GM19372 (cell line): ENCODE data around the gene PTPN1.

Experiments
- ATAC-seq: cut with Tn5 transposase; IDR thresholded peaks from one replicate; pipeline ENCODE4 v1.9.1; 2021; ENCODE audit warnings: mild to moderate bottlenecking, low read depth, moderate library complexity; ENCODE audit not compliant: unreplicated experiment

PTPN1 gene

DNA sequence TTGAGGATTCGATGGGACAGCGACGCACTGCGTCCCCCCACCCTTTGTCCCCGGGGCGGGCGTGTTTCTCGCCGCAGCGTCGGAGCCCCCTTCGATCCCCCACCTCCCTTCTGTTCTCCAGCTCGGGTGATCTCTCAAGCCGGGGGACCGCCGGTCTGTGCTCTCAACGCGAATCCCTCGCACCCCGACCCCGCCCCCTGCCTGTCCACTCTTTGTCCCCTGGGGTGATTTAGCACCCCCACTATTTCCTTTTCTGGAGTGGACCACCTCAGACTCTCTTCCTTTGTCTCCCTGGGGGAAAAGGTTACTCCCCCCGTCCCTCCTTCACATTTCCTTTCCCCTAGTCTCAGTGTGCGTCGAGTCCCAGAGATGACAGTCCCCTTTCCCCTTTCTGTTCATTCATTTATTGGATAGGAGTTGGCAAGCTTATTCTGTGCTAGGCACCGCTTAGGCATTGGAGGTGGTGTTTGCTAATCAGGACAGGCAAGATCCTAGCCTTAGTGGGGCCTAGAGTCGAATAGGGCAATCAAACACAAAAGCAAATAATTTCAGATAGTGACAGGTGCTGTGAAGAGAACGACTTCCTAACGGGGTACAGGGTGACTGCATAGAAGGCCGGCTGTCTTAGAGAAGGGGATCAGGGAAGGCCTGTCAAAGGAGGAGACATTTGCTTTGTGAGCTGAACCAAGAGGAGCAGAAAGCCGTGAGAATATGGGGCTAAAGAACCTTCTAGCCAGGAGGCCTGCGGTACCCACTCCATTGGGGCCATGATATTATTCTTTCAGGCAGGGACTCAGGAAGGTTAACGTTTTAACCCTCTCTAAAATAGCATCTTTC is 741 bp downstream of the PTPN1 start:
- ATAC-seq: no peak

DNA sequence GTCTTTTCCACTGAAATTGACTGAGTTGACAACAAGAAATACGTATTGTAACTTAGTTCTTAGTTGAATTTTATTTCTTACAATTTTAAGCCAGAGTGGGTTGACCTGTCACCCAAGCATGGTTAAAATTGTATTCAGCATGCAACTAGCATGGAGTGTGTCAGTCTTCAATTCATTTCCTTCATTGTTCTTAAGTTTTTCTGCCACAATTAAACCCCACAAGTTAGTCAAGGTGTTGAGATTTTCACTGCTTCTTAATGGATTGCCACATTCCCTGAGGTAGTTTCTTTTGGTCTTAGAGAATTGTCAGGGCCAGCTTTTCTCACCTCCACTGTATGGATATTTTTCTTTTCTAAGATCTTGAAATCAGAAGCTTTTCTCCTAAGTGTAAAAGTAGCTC is 2.1 kb downstream of the PTPN1 start:
- no peak for ATAC-seq

DNA sequence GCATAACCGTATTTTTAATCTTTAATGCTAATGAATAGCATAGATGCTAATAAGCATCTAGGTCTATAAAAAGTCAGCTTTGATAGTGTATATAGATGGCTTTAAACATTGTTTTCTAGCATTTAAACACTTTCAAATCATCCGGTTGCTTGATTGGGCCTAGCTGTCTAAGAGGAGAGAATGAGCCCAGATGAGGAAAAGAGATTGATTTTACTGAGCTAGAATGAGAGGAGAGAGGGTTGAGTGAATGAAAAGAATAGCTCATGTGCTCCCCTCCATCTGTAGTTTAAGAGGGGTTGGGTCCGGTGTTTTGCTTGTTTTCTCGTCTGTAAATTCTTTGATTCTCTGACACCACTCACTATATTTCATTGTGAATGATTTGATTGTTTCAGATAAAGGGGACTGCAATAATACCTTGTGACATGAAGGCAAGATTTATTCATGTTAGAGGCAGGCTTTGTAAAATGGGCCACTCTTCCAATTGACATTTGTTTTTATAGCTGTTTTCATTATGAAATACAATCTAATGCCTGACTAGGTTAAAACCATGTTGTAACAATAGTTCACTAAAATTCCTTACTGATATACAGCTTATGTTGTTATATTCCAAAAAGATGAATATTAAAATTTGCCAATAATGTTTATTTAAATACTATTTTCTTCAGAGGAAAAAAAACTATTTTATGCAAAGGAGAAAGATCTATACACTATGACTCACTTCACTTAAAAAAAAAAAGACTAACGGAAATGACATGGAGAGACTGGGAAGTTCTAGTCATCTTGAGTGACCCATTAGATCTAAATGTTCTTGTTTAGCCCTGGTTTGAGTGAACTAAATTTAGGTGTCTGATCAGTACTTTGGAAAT is 3.2 kb downstream of the PTPN1 start:
- ATAC-seq: no peak

DNA sequence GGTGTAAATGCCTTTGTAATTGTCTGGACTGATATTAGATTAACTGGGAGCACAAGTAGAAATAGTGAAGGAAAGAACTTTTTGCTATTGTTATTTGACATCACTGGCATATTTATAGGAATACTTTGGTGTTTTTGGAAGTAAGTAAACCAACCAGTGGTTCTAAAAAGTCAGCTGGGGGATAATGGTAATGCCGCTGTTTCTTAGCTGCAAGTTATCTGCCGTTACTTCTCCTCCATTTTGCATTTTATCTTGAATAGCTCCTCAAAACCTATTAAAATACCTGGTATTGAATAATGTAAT is 3.8 kb downstream of the PTPN1 start:
- ATAC-seq: no peak

DNA sequence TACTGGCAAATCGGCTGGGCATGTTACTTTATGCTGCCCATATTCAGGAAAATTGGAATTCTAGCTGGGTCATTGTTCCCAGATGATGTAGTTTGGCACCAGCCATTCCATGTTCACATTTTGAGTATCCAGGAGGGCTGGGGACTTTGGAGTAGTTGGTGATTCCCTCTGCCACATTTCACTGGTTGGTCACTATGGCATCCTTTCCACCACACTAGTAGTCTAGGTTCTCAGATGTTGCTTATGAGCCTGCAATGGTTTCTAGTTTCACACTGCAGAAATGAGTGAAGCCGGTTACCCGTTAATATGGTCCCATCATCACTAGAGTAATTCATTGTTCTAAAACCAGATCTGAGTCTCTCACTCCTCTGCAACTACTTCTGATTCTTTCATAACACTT is 4.6 kb downstream of the PTPN1 start:
- ATAC-seq: no peak

DNA sequence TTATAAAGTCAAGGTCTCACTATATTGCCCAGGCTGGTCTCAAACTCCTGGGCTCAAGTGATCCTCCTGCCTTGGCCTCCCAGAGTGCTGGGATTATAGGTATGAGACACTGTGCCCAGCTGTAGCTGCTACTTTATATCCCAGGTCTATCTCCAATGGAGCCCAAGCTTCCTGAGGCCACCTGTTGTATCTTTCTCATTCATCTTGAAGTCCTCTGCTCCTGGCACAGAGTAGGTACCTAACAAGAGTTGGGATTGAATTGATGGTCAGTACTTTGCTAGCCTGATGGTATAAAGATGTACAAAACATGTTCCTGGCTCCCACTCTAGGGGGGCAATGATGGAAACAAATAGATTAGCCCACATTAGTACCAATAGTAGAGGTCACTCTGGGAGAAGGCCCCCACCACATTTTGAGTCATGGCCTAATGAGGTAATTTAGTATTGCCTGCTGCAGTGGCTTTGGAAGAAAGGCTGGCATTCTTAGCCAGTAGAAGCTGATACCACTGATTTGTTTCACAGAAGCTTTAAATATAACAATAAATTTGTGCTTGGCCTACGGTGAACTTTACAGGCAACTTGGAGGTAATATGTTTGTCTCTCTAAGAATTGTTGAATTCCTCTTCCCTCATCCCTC is 5.4 kb downstream of the PTPN1 start:
- ATAC-seq: no peak

DNA sequence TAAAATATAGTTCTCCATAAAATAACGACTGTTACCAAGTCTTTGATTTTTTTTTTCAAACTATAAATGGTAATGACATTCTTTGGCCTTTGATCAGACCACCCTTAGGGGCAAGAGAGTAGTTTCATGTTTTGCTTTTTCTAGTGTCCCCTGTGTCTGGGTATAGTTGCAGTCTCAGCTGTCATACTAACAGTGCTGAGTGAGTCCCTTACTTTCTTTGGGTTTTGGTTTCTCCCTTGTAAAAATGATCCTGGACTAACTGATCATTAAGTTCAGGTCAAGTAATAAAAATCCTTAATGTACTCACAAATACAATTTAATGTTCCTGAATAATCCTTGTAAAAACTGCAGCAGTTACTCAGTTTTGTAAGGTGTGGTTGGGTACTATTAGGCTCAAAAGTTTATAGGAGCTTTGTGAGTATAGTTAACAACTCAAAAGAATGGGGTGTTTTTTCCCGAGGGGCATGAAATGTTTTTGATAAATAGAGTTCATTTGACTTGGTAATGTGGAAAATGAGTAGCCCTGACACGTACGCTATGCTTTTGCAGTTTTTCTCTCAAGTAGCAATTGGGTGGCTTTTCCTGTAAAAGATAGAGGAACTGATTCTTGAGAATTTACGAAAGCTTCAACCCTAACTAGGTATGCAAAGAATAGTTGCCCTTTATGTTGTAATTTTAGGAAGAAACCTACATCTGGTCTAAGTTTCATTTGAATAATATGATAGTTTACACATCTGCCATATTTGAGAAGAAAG is 6.2 kb downstream of the PTPN1 start:
- no peak for ATAC-seq

DNA sequence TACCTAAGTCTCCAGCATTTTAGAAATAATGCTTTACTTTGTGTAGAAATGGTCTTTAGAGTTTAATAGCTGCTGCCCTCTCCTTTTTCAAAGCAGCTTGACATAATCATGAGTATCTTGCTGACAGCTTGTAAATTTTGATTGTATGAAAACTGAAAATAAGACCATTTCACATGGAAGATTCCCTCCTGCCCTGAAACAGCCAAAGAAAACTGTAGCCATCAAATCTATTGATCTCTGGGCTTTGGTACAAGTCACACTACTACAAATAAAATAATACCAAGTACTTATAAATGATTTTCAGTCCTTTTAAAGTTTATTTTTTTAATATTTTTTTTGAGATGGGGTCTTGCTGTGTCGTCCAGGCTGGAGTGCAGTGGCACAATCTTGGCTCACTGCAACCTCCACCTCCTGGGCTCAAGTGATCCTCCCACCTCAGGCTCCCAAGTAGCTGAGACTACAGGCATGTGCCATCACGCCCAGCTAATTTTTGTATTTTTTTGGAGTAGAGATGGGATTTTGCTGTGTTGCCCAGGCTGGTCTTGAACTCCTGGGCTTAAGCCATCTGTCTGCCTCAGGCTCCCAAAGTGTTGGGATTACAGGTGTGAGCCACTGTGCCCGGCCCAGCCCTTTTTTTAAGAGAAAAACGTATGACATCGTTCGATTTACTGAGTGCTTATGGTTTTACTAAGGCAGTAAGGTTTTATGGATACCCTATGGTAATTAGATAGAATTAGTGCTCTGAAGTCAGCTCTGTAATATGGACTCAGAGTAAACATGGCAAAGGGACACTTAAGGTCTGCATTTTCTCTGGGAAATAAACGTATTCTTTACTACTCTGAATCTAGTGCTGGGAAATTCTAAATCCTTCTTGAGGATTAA is 7.0 kb downstream of the PTPN1 start:
- ATAC-seq: no peak

DNA sequence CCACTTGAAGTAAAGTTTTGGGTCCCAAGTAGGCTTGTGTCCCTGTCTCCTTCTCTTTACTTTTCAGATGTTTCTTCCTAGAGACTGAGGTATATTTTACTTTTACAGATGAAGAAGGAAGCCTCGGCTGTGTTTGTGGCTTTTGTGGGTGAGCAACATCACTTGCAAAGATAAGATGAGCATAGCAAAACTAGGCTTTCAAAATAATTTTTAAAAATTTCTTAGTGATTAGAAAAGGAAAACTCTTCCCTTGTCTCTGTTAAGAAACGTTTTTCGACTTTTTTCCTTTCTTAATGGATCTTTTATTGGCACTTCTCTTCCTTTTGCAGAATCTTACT is 7.6 kb downstream of the PTPN1 start:
- no peak for ATAC-seq

DNA sequence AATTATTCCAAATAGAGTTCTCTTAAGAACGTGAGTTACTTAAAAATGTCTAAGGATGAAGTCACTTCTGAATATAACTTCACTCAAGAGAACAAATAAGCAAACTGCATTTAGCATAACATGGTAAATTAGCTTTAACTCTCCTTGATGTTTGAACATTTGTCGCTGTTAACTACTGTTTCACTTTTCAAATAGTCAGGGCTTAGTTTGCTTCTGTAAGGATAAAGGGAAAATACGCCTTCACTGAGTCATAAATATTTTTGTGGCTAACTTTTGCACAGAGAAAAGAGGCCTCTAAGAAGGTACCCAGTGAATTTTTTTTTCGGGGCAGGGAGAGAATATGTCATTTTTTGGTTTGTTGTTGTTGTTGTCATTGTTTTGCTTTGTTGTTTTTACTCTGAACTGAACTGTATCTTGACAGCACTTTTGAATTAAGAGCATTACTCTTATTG is 8.1 kb downstream of the PTPN1 start:
- no peak for ATAC-seq

DNA sequence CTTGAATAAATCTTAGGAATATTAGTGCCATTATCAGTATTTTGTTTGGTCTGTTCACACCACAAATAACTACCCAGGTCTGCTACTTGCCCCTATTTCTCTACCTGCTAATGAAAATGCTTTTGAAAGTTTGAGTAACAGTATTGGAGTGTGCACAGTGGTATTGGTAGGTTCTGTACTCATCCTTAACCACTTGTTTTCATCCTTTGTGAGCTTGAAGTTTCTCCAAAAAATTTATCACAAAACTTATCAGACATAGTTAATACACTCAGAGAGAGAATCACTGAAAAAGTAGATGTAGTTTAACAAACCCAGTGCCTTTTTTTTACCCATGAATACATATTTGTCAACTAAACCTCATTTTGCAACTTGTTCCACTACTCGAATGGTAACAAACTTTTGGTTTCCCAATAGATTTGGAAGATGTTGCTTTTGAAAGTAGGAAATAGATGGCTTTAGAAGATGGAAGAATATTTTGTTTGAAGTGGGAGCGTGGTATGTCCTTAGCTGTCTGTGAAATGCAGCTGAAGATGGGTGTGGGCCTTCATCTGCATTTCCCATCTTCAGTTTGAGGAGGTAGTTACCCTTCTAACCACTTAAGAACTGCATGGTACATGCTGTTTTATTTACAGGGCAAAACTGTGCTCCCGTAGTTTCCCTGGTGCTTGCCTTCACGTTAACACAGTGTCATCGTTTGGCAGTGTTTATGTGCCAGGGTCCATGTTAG is 9.0 kb downstream of the PTPN1 start:
- ATAC-seq: no peak

DNA sequence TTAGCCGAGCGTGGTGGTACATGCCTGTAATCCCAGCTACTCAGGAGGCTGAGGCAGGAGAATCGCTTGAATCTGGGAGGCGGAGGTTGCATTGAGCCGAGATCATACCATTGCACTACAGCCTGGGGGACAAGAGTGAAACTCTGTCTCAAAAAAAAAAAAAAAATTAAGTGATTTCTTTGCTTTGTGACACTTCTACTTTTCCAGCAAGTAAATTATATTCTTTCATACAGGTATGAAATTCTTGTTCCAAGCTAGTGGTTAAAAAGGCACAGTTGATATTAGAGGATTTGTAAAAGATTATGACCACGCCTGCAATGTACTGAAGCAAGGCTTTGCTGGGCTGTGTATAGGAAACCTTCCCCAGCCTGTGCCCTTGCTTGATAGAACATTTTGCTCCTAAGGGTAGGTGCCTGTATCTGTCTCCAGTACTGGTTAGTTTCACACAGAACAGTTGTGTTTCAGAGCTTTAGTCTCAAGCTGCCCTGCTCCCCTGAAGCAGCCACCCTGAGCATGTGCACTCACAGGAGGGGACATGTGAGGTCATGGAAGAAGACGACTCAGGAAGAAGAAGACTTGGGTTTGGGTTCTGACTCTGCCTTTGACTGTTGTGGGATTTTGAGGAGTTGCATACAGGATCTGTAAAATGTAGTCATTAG is 10.2 kb downstream of the PTPN1 start:
- ATAC-seq: no peak

DNA sequence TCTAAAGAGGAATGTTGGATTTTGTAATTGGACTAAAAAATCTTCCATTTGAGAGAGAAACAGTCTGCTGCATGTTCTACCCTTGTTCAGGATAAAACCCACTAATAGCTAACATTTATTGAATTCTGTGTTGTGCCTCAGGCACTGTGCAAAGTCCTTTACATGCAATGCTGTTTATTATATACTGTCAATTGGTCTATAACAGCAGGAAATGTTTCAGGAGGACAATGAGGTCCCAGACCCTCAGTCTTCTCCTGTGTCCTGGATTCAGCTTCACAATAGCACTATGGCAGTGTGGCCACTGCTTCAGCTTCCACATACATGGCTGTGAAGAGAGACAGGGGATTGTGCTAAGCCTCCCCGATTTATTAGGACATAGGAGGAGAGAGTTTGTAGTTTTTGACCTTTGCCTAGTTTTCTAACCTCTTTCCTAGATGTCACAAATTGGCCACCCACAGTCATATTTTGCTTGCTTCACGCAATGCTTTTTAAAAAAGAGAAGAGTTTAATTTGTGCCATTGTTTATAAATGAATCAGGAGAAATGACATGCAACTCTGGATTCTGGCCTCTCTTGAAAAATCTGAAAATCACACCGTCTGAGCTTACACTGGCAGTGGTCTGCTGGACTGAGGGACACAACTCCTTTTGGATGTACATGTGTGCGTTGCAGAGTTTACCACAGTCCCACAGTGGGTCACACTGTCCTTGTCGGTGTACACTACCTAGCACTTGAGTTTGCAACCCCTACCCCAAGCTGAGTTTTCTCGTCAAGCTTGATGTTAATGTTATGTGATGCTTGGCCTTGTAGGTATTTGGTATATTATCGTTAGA is 11.3 kb downstream of the PTPN1 start:
- no peak for ATAC-seq

DNA sequence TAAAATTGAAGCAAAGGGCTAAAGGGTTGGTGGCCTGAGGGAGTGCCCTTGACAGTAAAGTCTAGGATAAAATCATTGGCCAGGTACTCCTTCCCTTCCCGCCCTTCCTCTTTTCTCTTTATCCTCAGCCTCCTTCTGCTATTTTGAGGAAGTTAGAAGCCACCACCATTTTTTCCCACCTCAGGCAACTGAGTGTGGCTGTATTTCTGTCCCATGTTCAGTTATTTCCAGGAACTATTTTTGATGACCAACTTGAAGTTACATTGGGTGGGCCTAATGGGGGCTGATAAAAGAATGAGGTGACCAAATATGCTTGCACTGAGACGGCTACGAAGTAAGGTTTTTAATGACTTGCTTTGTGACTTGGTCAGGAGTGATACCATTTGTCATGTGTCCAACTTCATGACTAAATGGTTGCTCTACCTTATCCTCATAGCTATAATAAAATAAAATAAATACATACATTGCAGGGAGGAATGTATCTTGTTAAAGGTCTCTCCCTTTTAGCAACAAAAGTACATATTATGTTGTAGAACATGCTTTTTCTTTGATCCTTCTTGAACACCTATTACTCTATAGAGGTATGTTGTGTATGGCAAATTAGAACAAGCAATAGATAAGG is 12.0 kb downstream of the PTPN1 start:
- no peak for ATAC-seq

DNA sequence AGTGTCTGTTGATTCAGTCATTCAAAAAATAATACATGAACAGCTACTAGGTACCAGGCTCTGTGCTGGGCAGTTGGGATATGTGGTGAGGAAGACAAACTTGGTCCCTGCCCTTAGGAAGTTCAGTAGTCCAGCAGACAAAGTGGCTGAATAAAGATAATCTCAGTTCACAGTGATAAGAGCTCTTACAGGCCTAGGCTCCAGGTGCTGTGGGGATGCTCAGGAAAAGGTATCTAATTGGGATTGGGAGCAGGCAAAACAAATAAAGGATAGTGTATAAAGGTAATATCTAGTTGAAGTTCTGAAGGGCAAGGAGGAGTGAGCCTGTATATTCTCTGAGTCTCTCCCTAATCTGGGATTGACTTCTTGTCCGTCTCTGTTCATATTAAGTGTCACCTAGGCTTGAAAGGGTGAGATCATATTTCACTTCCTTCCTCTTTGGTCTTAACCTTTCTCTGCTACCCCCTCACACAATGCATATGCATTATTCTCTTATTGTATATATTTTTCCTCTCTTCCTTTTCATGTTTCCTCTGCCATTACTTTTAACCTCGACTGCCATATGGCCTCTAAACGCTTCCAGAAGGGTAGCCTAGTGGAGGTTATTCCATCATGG is 13.5 kb downstream of the PTPN1 start:
- ATAC-seq: no peak

DNA sequence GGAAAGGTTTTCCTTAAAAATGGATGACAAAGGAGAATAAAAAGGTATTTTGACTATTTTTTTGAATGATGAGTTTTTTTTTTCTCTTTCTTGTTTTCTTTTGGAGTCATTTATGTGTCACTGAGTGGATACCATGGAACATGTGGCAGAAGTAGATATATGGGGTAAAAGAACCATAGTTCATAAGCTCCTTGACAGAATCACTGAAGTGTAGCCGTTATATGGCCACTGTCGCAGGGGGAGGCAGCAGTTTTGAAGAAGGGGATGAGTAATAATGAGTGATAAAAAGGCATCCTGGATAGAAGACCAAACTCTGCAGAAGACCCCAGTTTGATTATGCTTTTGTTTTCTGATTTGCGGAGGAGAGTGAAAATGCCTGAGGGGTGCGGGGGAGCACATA is 15.5 kb downstream of the PTPN1 start:
- no peak for ATAC-seq

DNA sequence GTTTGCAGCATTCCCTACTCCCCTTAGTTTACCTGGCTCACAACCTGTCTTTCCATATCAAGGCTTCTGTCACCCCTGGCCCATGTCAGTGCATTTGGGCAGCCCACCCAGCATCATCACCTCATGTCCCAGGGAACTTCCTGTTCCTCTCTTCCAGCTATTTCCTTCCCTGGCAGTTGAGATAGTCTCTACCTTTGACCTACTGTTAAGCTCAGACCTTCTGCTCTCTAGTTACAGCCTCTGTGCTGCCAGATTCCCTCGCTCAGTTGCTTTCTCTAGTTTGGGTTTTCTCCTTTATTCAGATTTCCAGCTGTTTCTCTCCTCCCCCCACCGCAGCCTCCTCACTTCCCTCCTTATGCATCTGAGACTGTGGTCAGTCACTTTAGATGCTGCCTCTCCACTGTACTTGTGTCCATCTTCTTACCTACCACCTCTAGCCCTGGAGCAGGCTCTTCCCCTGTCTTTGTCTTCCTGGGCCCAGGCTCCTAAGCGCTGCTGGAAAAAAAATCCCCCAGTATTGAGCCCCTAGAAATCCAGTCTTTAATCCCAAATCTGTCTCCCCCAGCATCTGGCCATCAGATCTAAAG is 16.3 kb downstream of the PTPN1 start:
- no peak for ATAC-seq
